COR-L47 (cell line): ENCODE data around the gene GLMN.
A peak's percentile ranks its signal among the peaks of the same experiment; 100 is the strongest.

Experiments
- DNase-seq: peaks from one replicate; lab custom pipeline; 2025; lab: John Stamatoyannopoulos, UW

GLMN gene, protein sequence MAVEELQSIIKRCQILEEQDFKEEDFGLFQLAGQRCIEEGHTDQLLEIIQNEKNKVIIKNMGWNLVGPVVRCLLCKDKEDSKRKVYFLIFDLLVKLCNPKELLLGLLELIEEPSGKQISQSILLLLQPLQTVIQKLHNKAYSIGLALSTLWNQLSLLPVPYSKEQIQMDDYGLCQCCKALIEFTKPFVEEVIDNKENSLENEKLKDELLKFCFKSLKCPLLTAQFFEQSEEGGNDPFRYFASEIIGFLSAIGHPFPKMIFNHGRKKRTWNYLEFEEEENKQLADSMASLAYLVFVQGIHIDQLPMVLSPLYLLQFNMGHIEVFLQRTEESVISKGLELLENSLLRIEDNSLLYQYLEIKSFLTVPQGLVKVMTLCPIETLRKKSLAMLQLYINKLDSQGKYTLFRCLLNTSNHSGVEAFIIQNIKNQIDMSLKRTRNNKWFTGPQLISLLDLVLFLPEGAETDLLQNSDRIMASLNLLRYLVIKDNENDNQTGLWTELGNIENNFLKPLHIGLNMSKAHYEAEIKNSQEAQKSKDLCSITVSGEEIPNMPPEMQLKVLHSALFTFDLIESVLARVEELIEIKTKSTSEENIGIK

DNA sequence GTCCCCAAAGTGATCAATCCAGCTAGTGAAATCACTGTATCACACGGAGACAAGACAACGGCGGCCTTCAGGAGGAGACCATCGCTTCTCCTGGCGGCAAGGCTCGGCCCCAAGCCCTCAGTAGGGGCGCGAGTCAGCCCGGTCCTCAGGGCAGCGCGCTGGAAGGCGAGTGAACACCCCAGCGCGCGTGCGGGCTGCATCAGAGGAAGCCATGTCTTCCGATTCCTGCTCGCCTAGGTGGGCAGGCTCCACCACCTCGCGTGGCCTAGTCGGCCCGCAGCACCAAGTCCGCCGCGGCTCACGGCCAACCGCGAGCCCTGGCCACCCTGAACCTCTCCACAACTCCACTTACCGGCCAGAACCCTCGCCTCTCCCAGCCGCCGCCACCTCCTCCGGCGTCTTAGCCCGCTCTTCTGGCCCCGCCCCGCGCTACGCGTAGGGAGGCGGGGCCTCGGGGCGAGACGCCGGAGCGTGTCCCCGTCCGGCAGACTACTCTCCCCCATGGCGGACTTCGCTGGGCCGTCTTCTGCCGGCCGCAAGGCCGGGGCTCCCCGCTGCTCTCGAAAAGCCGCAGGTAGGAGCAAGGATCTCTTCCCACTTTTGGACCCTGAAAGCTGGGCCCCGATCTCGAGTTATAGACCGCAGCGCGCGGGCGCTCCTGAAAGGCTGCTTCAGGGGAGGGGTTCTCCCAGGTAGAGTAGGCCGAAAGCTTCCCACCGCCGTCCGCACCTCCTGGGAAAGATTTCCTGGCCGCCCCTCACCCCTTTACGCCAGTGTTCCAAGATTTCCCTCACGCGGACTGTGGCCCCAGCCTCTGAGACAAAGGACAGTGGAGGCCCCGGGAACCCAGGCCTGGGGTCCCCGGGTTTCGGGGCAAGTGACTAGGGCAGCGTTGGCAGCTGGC, at the start of gene GLMN, which contains the start of gene RPAP2:
Gene GLMN (minus strand): TSS at position 415 of the 904 bp plus-strand sequence. CDS start 988 bp downstream, outside the sequence.
Gene RPAP2 (plus strand): TSS at position 487 of the 904 bp plus-strand sequence. CDS start 15 bp downstream, at position 502.
- DNase-seq, result peak; percentile 89

DNA sequence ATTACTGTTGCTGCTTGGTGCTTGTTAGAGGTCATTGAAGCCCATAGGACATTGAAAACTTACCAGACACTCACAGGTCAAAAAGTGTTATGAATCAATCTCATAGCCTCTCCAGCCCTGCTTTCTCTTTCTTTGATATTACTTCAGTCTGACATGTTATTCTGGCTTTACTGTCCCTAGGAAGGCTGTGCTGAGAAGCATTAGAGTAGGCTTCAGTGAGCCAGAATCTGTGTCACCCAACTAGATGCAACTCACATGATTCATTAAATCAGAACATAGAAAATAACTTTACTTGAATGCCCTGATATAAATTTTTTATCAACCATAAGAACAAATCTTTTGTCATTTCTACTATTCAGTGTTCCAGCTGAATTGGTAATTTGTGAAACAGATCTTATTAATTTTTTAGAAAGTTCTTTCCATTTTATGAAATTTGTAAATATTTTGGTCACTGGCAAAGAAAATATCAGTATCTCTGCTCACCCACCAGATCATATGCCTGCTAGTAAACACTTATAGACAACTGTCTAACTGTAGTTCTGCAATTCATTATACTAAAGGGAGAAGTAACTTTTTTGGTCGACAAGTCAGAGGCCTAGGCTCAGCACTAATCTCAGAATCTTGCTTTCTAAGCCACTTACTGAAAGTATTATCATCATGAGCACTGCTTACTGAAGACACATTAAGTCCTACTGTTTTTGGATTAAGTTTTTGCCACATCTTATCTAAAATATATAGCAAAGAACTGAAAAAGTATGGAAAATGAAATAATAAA, 48.3 kb upstream of the GLMN start:
- DNase-seq, result no peak

DNA sequence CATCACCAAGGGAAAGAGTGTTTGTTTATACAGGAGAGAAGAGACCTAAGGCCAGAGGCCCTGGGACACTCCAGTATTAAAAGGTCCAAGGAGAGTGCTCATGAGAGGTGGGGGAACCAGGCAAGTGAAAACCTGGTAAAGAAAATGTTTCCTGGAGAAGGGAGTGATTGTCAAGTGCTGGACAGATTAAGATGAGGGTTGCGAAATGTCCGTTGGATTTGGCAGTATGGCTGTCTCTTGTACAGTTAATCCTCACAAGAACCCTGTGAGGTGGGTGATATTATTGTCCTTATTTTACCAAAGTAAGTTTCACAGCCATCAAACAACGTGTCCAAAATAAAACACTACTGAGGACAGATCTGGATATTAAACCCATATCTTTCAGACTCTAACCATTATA, 44.3 kb upstream of the GLMN start:
- DNase-seq, result no peak

DNA sequence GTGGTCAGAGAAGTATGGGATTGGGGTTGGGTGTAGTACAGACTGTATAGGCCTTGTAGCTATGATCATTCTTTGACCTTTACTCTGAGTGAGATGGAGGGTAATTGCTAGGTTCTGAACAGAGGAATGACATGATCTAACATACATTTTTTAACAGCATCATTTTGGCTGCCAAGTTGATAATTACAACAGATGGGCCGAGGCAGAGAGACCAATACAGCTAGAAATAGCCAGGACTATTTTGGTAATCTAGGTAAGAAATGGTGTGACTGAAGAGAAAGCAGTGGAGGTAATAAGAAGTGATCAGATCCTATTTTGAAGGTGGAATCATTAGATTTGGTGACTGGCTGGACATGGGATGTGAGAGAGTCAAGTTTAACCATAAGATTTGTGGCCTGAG, 43.6 kb upstream of the GLMN start:
- DNase-seq, result no peak

DNA sequence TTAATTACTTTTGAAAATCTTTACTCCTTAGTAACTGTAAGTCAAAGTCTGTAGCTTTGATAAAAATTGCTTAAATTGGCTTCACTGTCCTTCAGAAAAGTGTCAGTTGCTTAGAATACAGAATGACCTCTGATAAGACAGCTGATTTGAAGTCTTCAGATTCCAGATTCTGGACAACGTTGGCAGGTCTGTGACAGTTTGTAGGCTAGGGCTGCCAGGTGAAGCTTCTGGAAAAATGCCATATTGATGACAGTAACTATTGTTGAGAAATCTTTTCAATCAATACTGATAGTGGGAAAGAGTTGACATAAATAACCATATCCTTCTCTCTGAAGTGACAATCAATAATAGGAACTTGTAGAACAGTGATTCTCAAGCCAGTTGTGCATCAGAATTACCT, 41.4 kb upstream of the GLMN start:
- no peak for DNase-seq

DNA sequence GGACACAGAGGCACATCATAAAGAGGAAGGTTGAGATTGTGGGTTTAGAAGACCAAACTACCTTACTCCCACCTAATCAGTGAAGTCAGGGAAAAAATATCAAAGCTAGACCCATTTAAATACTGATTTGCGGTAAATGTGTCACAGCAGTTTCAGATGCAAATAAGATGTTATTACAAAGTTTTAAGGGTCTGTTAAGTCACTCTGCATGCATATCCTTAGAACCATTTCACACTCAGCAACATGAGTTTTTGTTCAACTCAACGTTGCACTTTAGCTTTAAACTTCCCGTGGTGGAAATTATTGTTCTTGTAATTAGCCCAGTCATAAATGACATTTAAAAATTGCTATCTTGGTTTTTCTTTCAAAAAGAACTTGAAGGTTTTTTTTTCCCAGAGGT, 34.9 kb upstream of the GLMN start:
- DNase-seq, result no peak

DNA sequence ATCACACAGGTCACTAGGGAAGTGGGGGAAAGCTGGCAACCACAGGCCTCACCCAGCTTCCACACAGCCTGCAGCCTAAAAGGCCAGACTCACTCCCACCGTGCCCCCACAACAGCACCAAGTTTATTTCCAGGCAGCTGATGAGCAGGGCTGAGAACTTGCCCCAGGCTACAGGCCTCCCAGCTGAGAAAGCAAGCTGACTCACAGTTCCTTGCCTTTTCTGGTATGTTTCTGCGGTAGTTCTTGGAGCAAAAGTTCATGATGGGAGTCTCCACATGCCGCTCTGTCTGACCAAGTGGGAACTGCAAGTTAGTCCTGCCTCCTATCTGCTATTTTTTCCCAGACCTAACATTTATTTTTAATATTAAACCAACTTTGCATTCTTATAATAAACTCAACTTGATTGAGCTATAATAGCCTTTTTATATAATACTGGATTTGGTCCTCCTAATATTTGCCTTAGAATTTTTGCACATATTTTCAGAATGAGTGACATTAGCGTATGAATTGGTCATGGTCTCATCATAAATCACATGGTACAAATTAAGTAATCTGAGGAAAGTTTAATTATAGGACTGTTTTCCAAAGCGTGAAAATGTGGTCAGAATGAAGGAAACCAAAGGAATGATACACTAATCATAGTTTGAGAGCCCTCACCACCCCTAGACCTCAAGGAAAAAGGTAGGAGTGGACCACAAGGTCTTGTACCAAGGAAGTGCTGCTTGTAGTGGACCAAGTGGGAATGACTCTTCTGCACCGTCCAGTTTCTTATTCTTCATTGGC, 30.8 kb upstream of the GLMN start:
- DNase-seq, result no peak

DNA sequence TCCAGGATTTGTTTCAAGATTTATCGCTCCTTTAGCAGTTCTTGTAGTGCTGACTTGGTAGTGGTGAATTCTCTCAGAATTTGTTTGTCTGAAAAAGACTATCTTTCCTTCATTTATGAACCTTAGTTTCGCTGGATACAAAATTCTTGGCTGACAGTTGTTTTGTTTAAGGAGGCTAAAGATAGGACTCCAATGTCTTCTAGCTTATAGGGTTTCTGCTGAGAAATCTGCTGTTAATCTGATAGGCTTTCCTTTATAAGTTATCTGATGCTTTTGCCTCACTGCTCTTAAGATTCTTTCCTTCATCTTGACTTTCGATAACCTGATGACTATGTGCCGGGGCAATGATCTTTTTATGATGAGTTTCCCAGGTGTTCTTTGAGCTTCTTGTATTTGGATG, 29.0 kb upstream of the GLMN start:
- no peak for DNase-seq

DNA sequence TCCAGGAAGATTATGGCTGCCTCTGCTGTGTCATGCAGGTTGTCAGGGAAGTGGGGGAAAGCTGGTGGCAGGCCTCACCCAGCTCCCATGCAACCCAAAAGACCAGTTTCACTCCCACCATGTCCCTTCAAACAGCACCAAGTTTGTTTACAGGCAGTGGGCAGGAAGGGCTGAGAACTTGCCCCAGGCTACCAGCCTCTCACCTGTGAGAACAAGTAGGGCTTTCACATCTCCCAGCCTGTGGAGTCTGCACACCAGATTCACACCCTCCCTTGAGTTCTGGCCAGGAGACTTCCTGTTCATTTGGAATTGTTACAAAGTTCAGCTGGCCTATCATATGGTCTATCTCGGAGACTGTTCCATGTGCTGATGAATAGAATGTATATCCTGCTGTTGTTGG, 27.9 kb upstream of the GLMN start:
- no peak for DNase-seq

DNA sequence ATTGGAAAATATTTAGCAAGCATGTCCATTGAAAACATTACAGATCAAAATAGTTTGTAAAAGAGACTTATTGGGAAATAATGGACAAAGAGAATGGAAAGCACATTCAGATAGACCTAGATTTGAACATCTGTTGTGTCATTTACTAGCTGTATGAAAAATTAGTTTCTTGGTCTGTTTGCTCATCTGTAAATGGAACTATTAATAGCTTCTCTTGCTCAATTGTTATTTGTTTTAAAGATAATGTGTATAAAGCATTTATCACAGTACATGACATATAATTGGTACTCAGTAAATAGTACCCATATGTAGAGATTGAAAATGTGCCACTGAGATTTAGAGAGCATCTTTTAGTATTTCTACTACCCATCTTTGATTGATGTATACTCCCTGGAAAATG, 26.0 kb upstream of the GLMN start:
- no peak for DNase-seq

DNA sequence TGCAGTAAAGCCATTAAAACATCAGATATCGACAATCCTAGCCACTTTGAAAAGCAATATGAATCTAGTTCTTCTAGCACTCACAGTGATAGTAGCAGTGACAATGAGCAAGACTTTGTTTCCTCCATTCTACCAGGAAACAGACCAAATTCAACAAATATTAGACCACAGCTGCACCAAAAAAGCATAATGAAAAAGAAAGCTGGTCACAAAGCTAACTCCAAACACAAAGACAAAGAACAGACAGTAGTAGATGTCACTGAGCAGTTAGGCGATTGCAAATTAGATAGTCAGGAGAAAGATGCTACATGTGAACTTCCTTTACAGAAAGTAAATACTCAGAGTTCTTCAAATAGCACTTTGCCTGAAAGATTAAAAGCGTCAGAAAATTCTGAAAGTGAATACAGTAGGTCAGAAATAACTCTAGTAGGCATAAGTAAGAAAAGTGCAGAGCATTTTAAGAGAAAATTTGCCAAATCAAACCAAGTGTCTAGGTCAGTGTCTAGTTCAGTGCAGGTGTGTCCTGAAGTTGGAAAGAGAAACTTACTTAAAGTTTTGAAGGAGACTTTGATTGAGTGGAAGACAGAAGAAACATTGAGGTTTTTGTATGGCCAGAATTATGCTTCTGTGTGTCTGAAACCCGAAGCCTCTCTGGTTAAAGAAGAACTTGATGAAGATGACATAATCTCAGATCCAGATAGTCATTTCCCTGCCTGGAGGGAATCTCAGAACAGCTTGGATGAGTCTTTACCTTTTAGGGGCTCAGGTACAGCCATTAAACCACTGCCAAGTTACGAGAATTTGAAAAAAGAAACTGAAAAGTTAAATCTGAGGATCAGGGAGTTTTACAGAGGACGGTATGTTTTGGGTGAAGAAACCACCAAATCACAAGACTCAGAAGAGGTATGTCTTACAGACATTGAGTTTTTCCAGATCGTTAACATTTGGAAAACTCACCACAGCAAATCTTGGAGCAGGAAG, 25.0 kb upstream of the GLMN start:
- no peak for DNase-seq

DNA sequence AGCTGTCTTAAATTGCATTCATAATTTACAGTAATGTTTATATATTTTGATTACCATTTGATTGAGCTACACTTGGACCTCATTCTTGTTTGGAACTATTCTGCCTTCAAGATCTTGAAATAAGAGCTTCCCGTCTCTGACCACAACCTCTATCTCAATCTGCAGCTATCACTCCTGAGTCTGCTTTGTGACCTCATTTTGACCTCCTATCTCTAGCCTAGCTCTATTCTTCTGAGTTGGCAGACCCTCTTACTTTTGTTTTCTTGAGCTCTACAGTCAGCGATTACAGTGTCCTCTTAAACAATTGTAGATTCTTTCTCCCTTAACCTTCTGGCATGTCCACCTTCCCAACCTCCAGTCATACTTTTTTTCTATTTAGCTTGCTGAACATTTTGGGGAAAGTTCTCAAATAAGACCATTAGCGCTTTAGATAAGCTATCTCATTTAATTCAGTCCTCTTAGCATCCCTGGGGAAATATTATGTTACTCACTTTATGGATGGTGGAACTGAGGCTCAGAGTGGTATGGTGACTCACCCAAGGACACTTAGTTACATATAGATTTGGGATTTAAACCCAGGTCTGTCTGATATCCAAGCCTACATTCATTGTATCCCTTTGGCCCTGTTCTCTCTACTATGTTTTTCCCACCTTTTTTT, 19.2 kb upstream of the GLMN start:
- DNase-seq, result no peak

DNA sequence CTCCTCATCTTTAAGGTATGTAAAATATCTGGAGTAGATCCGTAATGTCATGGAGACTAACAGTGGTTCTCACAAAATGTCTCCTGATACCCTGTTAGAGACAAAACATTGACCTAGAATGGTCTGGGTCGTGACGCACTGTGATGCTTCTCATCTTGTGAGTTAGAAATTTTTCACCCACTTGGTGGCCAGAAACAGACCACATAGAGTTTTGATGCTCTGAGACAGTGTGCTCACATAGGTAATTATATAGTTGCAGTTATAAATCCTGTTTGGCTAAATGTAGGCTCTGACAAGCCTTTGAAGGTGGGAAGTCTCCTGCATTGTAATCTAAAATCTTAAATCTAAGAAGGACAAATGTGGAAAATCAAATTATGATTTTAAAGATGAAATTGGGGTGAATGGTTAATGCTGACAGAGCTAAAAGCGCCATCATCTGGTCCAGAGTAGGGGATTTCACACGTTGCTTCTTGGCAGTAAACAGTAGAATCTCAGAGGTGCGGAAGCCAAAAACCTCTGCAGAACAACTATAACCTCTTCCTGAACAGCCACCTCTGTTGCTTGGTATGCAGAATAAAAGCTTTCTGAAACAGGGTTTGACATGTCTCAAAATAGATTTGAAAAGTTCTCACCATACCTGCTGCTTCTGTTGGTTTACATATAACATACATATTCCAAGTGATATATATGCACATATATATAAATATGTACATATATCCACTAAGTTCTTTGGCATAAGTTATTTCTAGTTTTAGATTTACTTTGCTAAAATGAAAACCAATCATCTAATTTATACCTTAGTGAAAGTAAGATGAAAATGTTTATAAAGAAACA, 17.2 kb upstream of the GLMN start:
- DNase-seq, result no peak

DNA sequence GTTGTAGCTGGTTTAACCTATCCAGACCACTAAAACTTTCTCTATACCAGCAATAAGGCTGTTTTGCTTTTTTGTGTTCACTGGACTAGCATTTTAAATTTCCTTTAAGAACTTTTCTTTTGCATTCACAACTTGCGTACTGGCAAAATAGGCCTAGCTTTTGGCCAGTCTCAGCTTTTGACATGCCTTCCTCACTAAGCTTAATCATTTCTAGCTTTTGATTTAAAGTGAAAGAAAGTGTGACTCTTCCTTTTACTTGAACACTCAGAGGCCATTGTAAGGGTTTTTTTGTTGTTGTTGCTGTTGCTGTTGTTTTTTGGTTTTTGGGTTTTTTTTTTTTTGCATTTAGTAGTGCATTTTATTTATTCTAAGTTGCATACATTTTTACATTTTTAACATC, 15.2 kb upstream of the GLMN start:
- no peak for DNase-seq

DNA sequence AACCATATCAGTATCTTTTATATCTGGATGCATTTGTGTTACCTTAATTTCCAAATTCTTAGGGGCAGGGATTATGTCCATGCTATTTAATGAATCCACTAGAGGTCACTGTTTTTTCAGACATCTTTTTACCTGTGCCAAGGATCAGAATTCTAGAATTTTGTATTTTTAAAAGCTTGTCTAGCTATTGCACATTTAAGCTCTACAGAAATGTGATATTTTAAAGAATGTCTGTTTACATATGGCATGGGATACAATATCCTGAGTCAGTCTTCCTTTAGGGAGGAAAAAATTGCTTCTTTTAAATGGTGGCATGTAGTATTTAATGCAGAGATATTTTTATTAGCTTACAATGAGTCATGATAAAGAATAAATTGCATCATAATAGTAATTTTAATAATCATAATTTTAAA, 11.4 kb upstream of the GLMN start:
- DNase-seq, result peak; percentile 45

DNA sequence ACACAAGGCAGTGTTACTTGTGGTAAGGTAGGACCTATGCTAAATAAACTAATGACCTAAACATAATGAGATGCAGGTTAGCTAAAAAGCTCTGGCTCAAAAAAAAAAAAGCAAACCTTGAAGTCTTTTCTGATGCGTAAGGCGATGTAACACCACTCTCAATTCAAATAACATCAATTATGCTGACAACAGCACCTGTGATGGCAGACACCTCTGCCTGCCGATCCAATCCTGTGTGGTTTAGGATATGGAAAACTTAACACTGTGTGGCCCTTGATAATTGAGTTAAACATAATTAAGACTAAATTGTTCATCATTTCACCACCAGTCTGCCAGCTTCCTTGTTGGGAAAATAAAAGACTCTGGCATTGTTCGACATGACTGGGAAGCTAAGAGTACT, 9.2 kb upstream of the GLMN start:
- DNase-seq, result peak; percentile 25

DNA sequence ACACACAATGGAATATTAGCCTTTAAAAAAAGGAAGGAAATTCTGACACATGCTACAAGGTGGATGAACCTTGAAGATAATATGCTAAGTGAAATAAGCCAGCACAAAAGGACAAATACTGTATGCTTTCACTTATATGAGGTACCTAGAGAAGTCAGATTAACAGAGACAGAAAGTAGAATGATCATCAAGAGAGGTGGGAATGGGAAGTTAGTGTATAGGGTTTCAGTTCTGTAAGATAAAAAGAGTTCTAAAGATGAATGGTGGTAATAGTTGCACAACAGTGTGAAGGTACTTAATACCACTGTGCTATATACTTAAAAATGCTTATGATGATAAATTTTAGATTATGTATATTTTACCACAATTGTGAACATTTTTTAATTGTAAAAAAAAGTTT, 7.2 kb upstream of the GLMN start:
- no peak for DNase-seq

DNA sequence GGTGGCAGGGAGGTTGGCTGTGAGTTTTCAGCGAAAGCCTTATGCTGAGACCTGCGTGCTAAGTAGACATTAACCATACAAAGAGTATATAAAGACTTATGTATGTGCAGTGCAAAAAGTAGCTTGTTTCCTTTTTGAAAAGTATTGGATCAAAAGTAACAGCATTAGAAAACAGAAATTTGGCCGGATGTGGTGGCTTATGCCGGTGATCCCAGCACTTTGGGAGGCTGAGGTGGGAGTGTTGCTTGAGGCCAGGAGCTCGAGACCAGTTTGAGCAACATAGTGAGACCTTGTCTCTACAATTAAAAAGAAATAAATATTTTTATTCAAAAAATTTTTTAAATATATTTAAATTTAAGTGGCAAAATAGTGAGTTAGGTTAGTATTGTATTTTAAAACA, 2.2 kb upstream of the GLMN start:
- no peak for DNase-seq
